ENCODE results near the gene AEBP2. TPM values are rescaled to one million over a fixed set of nuclear protein-coding genes. Genes with fewer than 3 reads are reported as not detected.
A peak's percentile ranks its signal among the peaks of the same experiment; 100 is the strongest.

AEBP2 gene
- total and polyA plus RNA-seq, 12 donors, result 5.7 to 31.6 (median 28.2) TPM

GRCh38 chr12:19480459-19480858, 41.2 kb downstream of the AEBP2 start:
- H3K4me1 ChIP-seq, result peaks cover 0 to 41% (median 28%) of the 10 kb centered on the region in 9 donors
- DNase-seq (no peak), ATAC-seq (no peak)
- no peak overlapping the region for H3K27ac ChIP-seq
- no peaks in the 10 kb centered on the region for H3K27me3 ChIP-seq
- intact Hi-C loops (cut with DNase I), result loop anchor here in 1 of 10 donors (5.0 kb wide), 1 partner anchor 1098 kb away; no protein-coding TSS in a partner anchor
- H3K36me3 ChIP-seq, result peaks cover 0 to 40% (median 8%) of the 10 kb centered on the region in 9 donors
- 95 to 100% methylated on average over 1 of the region's 1 CpG for WGBS, 2 donors
- H3K4me3 ChIP-seq, result no peak overlapping the region
- TF ChIP-seq CTCF (IDR thresholded peaks at IDR 0.05), result no peak
- H3K9me3 ChIP-seq, result peaks cover 0 to 28% (median 11%) of the 10 kb centered on the region in 11 donors

- WGBS, 2 donors, result 80 to 84% methylated on average over 3 of the region's 3 CpGs
- Histone ChIP-seq H3K36me3 (peaks cover 0 to 35% (median 8%) of the 10 kb centered on the region in 9 donors), H3K4me3 (no peak overlapping the region), H3K27me3 (no peaks in the 10 kb centered on the region), H3K9me3 (peaks cover 0 to 28% (median 11%) of the 10 kb centered on the region in 11 donors), H3K27ac (peak overlapping the region in 1 of 10 donors; percentile 19), H3K4me1 (peaks cover 0 to 42% (median 28%) of the 10 kb centered on the region in 9 donors)
- intact Hi-C loops (cut with DNase I), result loop anchor here in 1 of 10 donors (5.0 kb wide), 1 partner anchor 1100 kb away; no protein-coding TSS in a partner anchor
- ATAC-seq (peak in 2 of 8 donors; percentile 22 to 23), DNase-seq (no peak)
- no peak for TF ChIP-seq CTCF (IDR thresholded peaks at IDR 0.05)
Measured at GRCh38 chr12:19482036-19482435, 42.7 kb downstream of the AEBP2 start.

- no peak overlapping the region for H3K4me3 ChIP-seq
- DNase-seq (peak; percentile 7 to 22), ATAC-seq (peak; percentile 33 to 60 (median 56))
- peaks cover 0 to 42% (median 28%) of the 10 kb centered on the region in 9 donors for H3K4me1 ChIP-seq
- H3K9me3 ChIP-seq, result peaks cover 0 to 28% (median 11%) of the 10 kb centered on the region in 11 donors
- no peaks in the 10 kb centered on the region for H3K27me3 ChIP-seq
- 82 to 83% methylated on average over 9 of the region's 9 CpGs for WGBS, 2 donors
- intact Hi-C loops (cut with DNase I), result loop anchor here in 1 of 10 donors (5.0 kb wide), 1 partner anchor 1100 kb away; no protein-coding TSS in a partner anchor
- H3K36me3 ChIP-seq, result peaks cover 0 to 35% (median 8%) of the 10 kb centered on the region in 9 donors
- TF ChIP-seq CTCF (IDR thresholded peaks at IDR 0.05), result no peak
- H3K27ac ChIP-seq, result peak overlapping the region in 1 of 10 donors; percentile 19
Measured at GRCh38 chr12:19482551-19483109, 43.3 kb downstream of the AEBP2 start.

GRCh38 chr12:19483727-19484126, 44.4 kb downstream of the AEBP2 start:
- 67 to 76% methylated on average over 4 of the region's 4 CpGs for WGBS, 2 donors
- intact Hi-C loops (cut with DNase I), result loop anchor here in 1 of 10 donors (5.0 kb wide), 1 partner anchor 1101 kb away; no protein-coding TSS in a partner anchor

More at GRCh38 chr12:19483727-19484126, 44.4 kb downstream of the AEBP2 start:
- H3K4me3 ChIP-seq, result no peak overlapping the region
- H3K27ac ChIP-seq, result no peak overlapping the region
- DNase-seq (no peak), ATAC-seq (no peak)
- H3K36me3 ChIP-seq, result peaks cover 0 to 33% (median 8%) of the 10 kb centered on the region in 9 donors
- H3K27me3 ChIP-seq, result no peaks in the 10 kb centered on the region
- peaks cover 0 to 42% (median 28%) of the 10 kb centered on the region in 9 donors for H3K4me1 ChIP-seq
- H3K9me3 ChIP-seq, result peaks cover 0 to 28% (median 11%) of the 10 kb centered on the region in 11 donors
- no peak for TF ChIP-seq CTCF (IDR thresholded peaks at IDR 0.05)

All from heart right ventricle (tissue), 16 donors.